DOHH2 (cell line): ENCODE results near the gene GYS1.

ENCODE experiments used
- H3F3A ChIP-seq: fragments of 200-600 bp; sonication (generic), shearing (Covaris generic); 2 replicates; pipeline ENCODE4 v1.6.0; 2016; ENCODE audit warnings: antibody characterized with exemption, mild to moderate bottlenecking; ENCODE audit not compliant: control insufficient read depth, insufficient read depth
- H3K27ac ChIP-seq: fragments of 200-600 bp; sonication (generic); 2 replicates; pipeline ENCODE4 v1.5.1; 2014; ENCODE audit warnings: low read depth, mild to moderate bottlenecking, low read length, moderate library complexity
- H3K27me3 ChIP-seq: fragments of 200-600 bp; sonication (generic); 2 replicates; pipeline ENCODE4 v1.6.1; 2014; ENCODE audit warnings: mild to moderate bottlenecking, low read length, mixed read lengths; ENCODE audit not compliant: control insufficient read depth
- H3K36me3 ChIP-seq: fragments of 200-600 bp; sonication (generic); 2 replicates; pipeline ENCODE4 v1.6.1; 2014; ENCODE audit warnings: mild to moderate bottlenecking, low read length, moderate library complexity, mixed read lengths; ENCODE audit not compliant: control insufficient read depth
- H3K4me1 ChIP-seq: fragments of 200-600 bp; sonication (generic); 2 replicates; pipeline ENCODE4 v1.6.1; 2014; ENCODE audit warnings: mild to moderate bottlenecking, low read length, mixed read lengths; ENCODE audit not compliant: control insufficient read depth
- H3K4me2 ChIP-seq: fragments of 200-600 bp; sonication (generic); 2 replicates; pipeline ENCODE4 v1.6.0; 2014; ENCODE audit warnings: mild to moderate bottlenecking, low read length, moderate library complexity
- H3K4me3 ChIP-seq: fragments of 200-600 bp; sonication (generic); 2 replicates; pipeline ENCODE4 v1.5.1; 2014; ENCODE audit warnings: mild to moderate bottlenecking, low read length, mixed read lengths
- H3K79me2 ChIP-seq: fragments of 200-600 bp; sonication (generic); 2 replicates; pipeline ENCODE4 v1.6.1; 2014; ENCODE audit warnings: mild to moderate bottlenecking, low read length, mixed read lengths; ENCODE audit not compliant: control insufficient read depth
- H3K9me2 ChIP-seq: fragments of 200-600 bp; sonication (generic); replicated peaks from 2 replicates; pipeline ENCODE4 v1.6.1; 2014; ENCODE audit warnings: mild to moderate bottlenecking, low read length, mixed read lengths; ENCODE audit not compliant: control insufficient read depth
- H3K9me3 ChIP-seq: fragments of 200-600 bp; sonication (generic); 2 replicates; pipeline ENCODE4 v1.6.1; 2014; ENCODE audit warnings: antibody characterized with exemption, low read length, mixed read lengths; ENCODE audit not compliant: control insufficient read depth, insufficient read depth
- H4K20me1 ChIP-seq: fragments of 200-600 bp; sonication (generic); 2 replicates; pipeline ENCODE4 v1.6.0; 2014; ENCODE audit warnings: low read depth, mild to moderate bottlenecking, antibody characterized with exemption, low read length, moderate library complexity; ENCODE audit not compliant: control insufficient read depth, insufficient read depth
- EZH2phosphoT487 ChIP-seq: fragments of 200-600 bp; sonication (generic); IDR thresholded peaks from 2 replicates; pipeline ENCODE4 v1.6.1; 2017; ENCODE audit warnings: borderline replicate concordance, mild to moderate bottlenecking, antibody characterized with exemption, low read length, moderate library complexity, mixed read lengths
- TF ChIP-seq, protein P1 (sequence below): fragments of 200-600 bp; sonication (generic); IDR thresholded peaks from one replicate; pipeline ENCODE4 v1.5.1; 2014; ENCODE audit warnings: antibody characterized with exemption, mild to moderate bottlenecking, low read depth, low read length; ENCODE audit not compliant: poor library complexity, severe bottlenecking

Gene GYS1

GRCh38 chr19:48982280-48982679 lies 10.8 kb downstream of the GYS1 start:
- Histone ChIP-seq H3K27ac (no peak overlapping the region), H3K4me1 (peaks cover 4% of the 10 kb centered on the region; the same call in 1 of the 2 replicates), H3K9me3 (no peaks in the 10 kb centered on the region), H3K27me3 (no peaks in the 10 kb centered on the region), H3F3A (no peaks in the 10 kb centered on the region), H3K4me3 (no peak overlapping the region), H3K36me3 (peaks cover 38% of the 10 kb centered on the region), H4K20me1 (no peaks in the 10 kb centered on the region), H3K9me2 (no peaks in the 10 kb centered on the region), H3K79me2 (no peaks in the 10 kb centered on the region), H3K4me2 (no peak overlapping the region)
- no peak for TF ChIP-seq EZH2phosphoT487
- TF ChIP-seq, protein P1, sequence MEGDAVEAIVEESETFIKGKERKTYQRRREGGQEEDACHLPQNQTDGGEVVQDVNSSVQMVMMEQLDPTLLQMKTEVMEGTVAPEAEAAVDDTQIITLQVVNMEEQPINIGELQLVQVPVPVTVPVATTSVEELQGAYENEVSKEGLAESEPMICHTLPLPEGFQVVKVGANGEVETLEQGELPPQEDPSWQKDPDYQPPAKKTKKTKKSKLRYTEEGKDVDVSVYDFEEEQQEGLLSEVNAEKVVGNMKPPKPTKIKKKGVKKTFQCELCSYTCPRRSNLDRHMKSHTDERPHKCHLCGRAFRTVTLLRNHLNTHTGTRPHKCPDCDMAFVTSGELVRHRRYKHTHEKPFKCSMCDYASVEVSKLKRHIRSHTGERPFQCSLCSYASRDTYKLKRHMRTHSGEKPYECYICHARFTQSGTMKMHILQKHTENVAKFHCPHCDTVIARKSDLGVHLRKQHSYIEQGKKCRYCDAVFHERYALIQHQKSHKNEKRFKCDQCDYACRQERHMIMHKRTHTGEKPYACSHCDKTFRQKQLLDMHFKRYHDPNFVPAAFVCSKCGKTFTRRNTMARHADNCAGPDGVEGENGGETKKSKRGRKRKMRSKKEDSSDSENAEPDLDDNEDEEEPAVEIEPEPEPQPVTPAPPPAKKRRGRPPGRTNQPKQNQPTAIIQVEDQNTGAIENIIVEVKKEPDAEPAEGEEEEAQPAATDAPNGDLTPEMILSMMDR: no peak

DNA sequence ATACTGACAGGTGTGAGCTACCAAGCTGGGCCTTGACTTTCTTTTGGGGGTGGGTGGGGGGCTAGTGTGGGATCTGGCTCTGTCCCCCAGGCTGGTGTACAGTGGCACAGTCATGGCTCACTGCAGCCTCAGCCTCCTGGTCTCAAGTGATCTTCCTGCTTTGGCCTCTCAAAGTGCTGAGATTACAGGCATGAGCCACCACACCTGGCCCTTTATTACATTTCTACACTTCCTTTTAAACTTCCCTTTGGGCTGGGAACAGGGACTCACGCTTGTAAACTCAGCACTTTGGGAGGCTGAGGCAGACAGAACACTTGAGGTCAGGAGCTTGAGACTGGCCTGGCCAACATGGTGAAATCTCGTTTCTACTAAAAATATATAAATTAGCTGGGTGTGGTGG lies 16.0 kb downstream of the GYS1 start:
- Histone ChIP-seq H3K27ac (no peak overlapping the region), H4K20me1 (no peaks in the 10 kb centered on the region), H3K79me2 (no peaks in the 10 kb centered on the region), H3F3A (no peaks in the 10 kb centered on the region), H3K4me1 (peaks cover 11% of the 10 kb centered on the region), H3K4me3 (no peak overlapping the region), H3K9me2 (no peaks in the 10 kb centered on the region), H3K4me2 (no peak overlapping the region), H3K27me3 (no peaks in the 10 kb centered on the region), H3K36me3 (peaks cover 20% of the 10 kb centered on the region), H3K9me3 (no peaks in the 10 kb centered on the region)
- TF ChIP-seq, protein P1: no peak
- no peak for TF ChIP-seq EZH2phosphoT487

DNA sequence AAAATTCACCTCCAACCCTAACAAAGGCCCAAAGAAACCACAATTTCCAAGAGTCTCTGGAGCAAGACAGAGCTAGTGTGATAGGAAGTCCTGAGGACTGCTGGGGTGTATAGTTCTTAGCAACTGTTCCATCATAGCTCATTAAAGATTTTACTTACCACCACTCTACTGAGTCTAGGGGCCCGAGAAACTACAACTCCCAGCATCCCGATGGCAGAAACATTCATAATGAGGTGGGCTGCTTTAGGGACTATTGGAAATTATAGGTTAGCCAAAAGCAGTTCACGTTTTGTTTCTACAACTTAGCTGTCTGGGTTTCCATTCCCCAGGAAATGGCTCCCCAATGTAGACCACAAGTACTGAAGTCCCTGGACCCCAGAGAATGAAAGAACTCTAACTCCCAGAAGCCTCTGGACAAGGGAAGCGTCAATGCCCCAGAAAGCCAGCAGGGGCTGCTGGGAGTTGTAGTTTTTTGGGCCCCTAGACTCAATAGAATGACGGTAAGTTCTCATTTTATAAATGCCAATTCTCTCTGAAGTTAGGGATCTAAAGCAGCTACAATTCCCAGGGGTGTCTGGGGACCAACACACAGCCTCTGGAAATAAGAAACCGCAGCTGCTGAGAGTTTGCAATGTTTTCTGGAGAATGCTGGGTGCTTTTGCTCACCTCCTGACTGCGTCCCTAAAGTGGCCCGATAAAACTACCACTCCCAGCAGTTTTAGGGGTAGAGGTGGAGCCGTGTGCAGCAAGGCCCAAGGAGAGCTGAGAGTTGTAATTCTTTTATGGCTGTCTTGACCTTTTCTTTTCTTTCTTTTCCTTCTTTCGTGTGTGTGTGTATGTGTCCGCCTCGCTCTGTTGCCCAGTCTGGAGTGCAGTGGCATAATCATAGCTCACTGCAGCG lies 16.9 kb downstream of the GYS1 start:
- no peak overlapping the region for H3K4me3 ChIP-seq
- H3K27ac ChIP-seq: no peak overlapping the region
- H3K27me3 ChIP-seq: no peaks in the 10 kb centered on the region
- H3F3A ChIP-seq: no peaks in the 10 kb centered on the region
- no peaks in the 10 kb centered on the region for H3K9me3 ChIP-seq
- no peaks in the 10 kb centered on the region for H3K9me2 ChIP-seq
- no peak for TF ChIP-seq EZH2phosphoT487
- TF ChIP-seq, protein P1: no peak
- no peaks in the 10 kb centered on the region for H3K79me2 ChIP-seq
- H3K4me2 ChIP-seq: peak overlapping the region; percentile 28
- H3K36me3 ChIP-seq: peaks cover 16% of the 10 kb centered on the region
- H4K20me1 ChIP-seq: no peaks in the 10 kb centered on the region
- peaks cover 14% of the 10 kb centered on the region for H3K4me1 ChIP-seq
